ENCODE measurements around the gene NELL1. TPM values are rescaled to one million over a fixed set of nuclear protein-coding genes. Genes with fewer than 3 reads are reported as not detected.

Gene NELL1
- total and polyA plus RNA-seq, 2 donors (not counting 1 experiment from before 2014, with no cell fraction given) = not detected

GRCh38 chr11:21068886-21069285 lies 399.5 kb downstream of the NELL1 start:
- no peak for TF ChIP-seq EZH2 (IDR thresholded peaks at IDR 0.05; ENCODE audit: low read length, missing control alignments)
- no peak for TF ChIP-seq CTCF (conservative IDR thresholded peaks at IDR 0.05 in 1 of 2, IDR thresholded peaks at IDR 0.05 in 1 of 2; ENCODE audit: low read depth in 1 of 2, low read length in 2 of 2)
- H3K4me2 ChIP-seq (ENCODE audit: extremely low read depth, insufficient read depth, low read length) = no peak overlapping the region
- no peak overlapping the region for H3K27ac ChIP-seq (ENCODE audit: insufficient read depth, low read length)
- H3K9me3 ChIP-seq (ENCODE audit: control insufficient read depth, insufficient read depth, low read depth, low read length) = no peaks in the 10 kb centered on the region
- H3K9ac ChIP-seq (ENCODE audit: insufficient read depth, low read length) = no peak overlapping the region
- no peak for DNase-seq (ENCODE audit: low read depth in 2 of 2)
- H4K20me1 ChIP-seq (ENCODE audit: control insufficient read depth, extremely low read depth, insufficient read depth, low read length) = no peaks in the 10 kb centered on the region
- H3K27me3 ChIP-seq (ENCODE audit: control insufficient read depth, insufficient read depth, low read length) = no peaks in the 10 kb centered on the region
- no peak overlapping the region for H2AFZ ChIP-seq (ENCODE audit: low read length)
- H3K79me2 ChIP-seq (ENCODE audit: control insufficient read depth, insufficient read depth, low read length) = no peaks in the 10 kb centered on the region
- H3K4me1 ChIP-seq (ENCODE audit: control insufficient read depth, extremely low read depth, insufficient read depth, low read length) = no peaks in the 10 kb centered on the region
- no peak overlapping the region for H3K4me3 ChIP-seq (replicated peaks in 1 of 4; ENCODE audit: control extremely low read depth in 1 of 4, insufficient read depth in 1 of 4, low read depth in 3 of 4, low read length in 4 of 4)
- no peaks in the 10 kb centered on the region for H3K36me3 ChIP-seq (ENCODE audit: control insufficient read depth, insufficient read depth, low read length)

- no peak for TF ChIP-seq EZH2 (IDR thresholded peaks at IDR 0.05; ENCODE audit: low read length, missing control alignments)
- no peak for TF ChIP-seq CTCF (conservative IDR thresholded peaks at IDR 0.05 in 1 of 2, IDR thresholded peaks at IDR 0.05 in 1 of 2; ENCODE audit: low read depth in 1 of 2, low read length in 2 of 2)
- no peak for DNase-seq (ENCODE audit: low read depth in 2 of 2)
- Histone ChIP-seq H3K9ac (ENCODE audit: insufficient read depth, low read length) (no peak overlapping the region), H2AFZ (ENCODE audit: low read length) (no peak overlapping the region), H3K27me3 (ENCODE audit: control insufficient read depth, insufficient read depth, low read length) (no peaks in the 10 kb centered on the region), H3K4me1 (ENCODE audit: control insufficient read depth, extremely low read depth, insufficient read depth, low read length) (no peaks in the 10 kb centered on the region), H3K9me3 (ENCODE audit: control insufficient read depth, insufficient read depth, low read depth, low read length) (no peaks in the 10 kb centered on the region), H3K4me2 (ENCODE audit: extremely low read depth, insufficient read depth, low read length) (no peak overlapping the region), H3K27ac (ENCODE audit: insufficient read depth, low read length) (no peak overlapping the region), H4K20me1 (ENCODE audit: control insufficient read depth, extremely low read depth, insufficient read depth, low read length) (no peaks in the 10 kb centered on the region), H3K79me2 (ENCODE audit: control insufficient read depth, insufficient read depth, low read length) (no peaks in the 10 kb centered on the region), H3K36me3 (ENCODE audit: control insufficient read depth, insufficient read depth, low read length) (no peaks in the 10 kb centered on the region), H3K4me3 (replicated peaks in 1 of 4; ENCODE audit: control extremely low read depth in 1 of 4, insufficient read depth in 1 of 4, low read depth in 3 of 4, low read length in 4 of 4) (no peak overlapping the region)
These were observed 400.5 kb downstream of the NELL1 start for GRCh38 chr11:21069909-21070308.

- no peaks in the 10 kb centered on the region for H3K4me1 ChIP-seq (ENCODE audit: control insufficient read depth, extremely low read depth, insufficient read depth, low read length)
- no peak overlapping the region for H3K27ac ChIP-seq (ENCODE audit: insufficient read depth, low read length)
- DNase-seq (ENCODE audit: low read depth in 2 of 2) = no peak
- H2AFZ ChIP-seq (ENCODE audit: low read length) = no peak overlapping the region
- no peak overlapping the region for H3K4me3 ChIP-seq (replicated peaks in 1 of 4; ENCODE audit: control extremely low read depth in 1 of 4, insufficient read depth in 1 of 4, low read depth in 3 of 4, low read length in 4 of 4)
- no peaks in the 10 kb centered on the region for H3K79me2 ChIP-seq (ENCODE audit: control insufficient read depth, insufficient read depth, low read length)
- H3K9me3 ChIP-seq (ENCODE audit: control insufficient read depth, insufficient read depth, low read depth, low read length) = no peaks in the 10 kb centered on the region
- no peak overlapping the region for H3K9ac ChIP-seq (ENCODE audit: insufficient read depth, low read length)
- no peak overlapping the region for H3K4me2 ChIP-seq (ENCODE audit: extremely low read depth, insufficient read depth, low read length)
- no peaks in the 10 kb centered on the region for H4K20me1 ChIP-seq (ENCODE audit: control insufficient read depth, extremely low read depth, insufficient read depth, low read length)
- no peak for TF ChIP-seq CTCF (conservative IDR thresholded peaks at IDR 0.05 in 1 of 2, IDR thresholded peaks at IDR 0.05 in 1 of 2; ENCODE audit: low read depth in 1 of 2, low read length in 2 of 2)
- no peak for TF ChIP-seq EZH2 (IDR thresholded peaks at IDR 0.05; ENCODE audit: low read length, missing control alignments)
- no peaks in the 10 kb centered on the region for H3K36me3 ChIP-seq (ENCODE audit: control insufficient read depth, insufficient read depth, low read length)
- no peaks in the 10 kb centered on the region for H3K27me3 ChIP-seq (ENCODE audit: control insufficient read depth, insufficient read depth, low read length)
These were observed 403.2 kb downstream of the NELL1 start for GRCh38 chr11:21072558-21072957.
